ENCODE measurements around the gene GPANK1.
A peak's percentile ranks its signal among the peaks of the same experiment; 100 is the strongest.

Gene GPANK1

DNA sequence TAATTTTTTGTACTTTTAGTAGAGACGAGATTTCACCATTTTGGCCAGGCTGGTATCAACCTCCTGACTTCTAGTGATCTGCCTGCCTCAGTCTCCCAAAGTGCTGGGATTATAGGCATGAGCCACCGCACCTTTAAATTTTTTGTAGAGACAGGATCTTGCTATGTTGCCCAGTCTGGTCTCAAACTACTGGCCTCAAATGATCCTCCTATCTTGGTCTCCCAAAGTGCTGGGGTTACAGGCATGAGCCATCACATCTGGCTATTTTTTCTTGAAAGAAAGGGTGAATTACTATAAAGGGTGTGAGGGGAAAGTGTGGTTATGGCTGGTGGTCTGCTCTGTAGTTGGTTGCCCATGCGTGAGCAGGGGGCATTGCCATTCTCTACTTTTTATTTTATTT, 43.4 kb upstream of the GPANK1 start:
- TF ChIP-seq, protein P1, sequence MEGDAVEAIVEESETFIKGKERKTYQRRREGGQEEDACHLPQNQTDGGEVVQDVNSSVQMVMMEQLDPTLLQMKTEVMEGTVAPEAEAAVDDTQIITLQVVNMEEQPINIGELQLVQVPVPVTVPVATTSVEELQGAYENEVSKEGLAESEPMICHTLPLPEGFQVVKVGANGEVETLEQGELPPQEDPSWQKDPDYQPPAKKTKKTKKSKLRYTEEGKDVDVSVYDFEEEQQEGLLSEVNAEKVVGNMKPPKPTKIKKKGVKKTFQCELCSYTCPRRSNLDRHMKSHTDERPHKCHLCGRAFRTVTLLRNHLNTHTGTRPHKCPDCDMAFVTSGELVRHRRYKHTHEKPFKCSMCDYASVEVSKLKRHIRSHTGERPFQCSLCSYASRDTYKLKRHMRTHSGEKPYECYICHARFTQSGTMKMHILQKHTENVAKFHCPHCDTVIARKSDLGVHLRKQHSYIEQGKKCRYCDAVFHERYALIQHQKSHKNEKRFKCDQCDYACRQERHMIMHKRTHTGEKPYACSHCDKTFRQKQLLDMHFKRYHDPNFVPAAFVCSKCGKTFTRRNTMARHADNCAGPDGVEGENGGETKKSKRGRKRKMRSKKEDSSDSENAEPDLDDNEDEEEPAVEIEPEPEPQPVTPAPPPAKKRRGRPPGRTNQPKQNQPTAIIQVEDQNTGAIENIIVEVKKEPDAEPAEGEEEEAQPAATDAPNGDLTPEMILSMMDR (conservative IDR thresholded peaks at IDR 0.05; ENCODE audit: control insufficient read depth, insufficient read depth, low read depth, low read length), result no peak
- no peak overlapping the region for H3K4me3 ChIP-seq (ENCODE audit: control insufficient read depth, low read depth, low read length)

DNA sequence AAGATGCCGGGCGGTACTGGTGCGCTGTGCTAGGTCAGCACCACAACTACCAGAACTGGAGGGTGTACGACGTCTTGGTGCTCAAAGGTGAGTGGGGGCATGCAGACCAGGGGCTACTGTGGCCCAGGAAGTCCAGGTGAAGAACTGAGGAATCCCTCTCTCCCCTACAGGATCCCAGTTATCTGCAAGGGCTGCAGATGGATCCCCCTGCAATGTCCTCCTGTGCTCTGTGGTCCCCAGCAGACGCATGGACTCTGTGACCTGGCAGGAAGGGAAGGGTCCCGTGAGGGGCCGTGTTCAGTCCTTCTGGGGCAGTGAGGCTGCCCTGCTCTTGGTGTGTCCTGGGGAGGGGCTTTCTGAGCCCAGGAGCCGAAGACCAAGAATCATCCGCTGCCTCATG, 42.9 kb upstream of the GPANK1 start:
- no peak overlapping the region for H3K4me3 ChIP-seq (ENCODE audit: control insufficient read depth, low read depth, low read length)
- TF ChIP-seq, protein P1 (conservative IDR thresholded peaks at IDR 0.05; ENCODE audit: control insufficient read depth, insufficient read depth, low read depth, low read length), result no peak
- DNase-seq (ENCODE audit: low read depth), result no peak

More for the DNA sequence above, 43.4 kb upstream of the GPANK1 start:
- DNase-seq (ENCODE audit: low read depth), result no peak

- TF ChIP-seq, protein P1 (conservative IDR thresholded peaks at IDR 0.05; ENCODE audit: control insufficient read depth, insufficient read depth, low read depth, low read length), result no peak
- DNase-seq (ENCODE audit: low read depth), result no peak
- H3K4me3 ChIP-seq (ENCODE audit: control insufficient read depth, low read depth, low read length), result no peak within 1 kb of the TSS
These were observed 41.8 kb upstream of the GPANK1 start, which contains the start of gene LY6G6F for GRCh38 chr6:31706599-31706998. Gene LY6G6F, plus strand, starts transcription at chr6:31706866. Its CDS starts 41 bp downstream, at chr6:31706907.

DNA sequence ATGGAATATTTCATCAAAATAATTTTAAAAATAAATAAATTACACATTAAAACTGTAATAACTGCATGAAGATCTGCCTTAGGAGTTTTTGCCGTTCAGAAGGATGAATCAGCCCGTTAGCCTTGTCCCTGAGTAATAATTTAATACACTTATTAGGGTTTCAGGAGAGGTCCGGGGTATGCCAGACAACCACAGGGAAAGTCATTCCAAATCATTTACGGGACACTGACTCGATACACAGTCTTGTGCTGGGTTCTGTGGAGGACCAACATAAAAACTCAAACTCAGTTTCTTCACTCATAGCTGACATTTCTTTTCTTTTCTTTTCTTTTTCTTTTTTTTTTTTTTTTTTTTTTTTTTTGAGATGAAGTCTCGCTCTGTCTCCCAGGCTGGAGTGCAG, 41.1 kb upstream of the GPANK1 start:
- DNase-seq (ENCODE audit: low read depth), result no peak
- no peak overlapping the region for H3K4me3 ChIP-seq (ENCODE audit: control insufficient read depth, low read depth, low read length)
- TF ChIP-seq, protein P1 (conservative IDR thresholded peaks at IDR 0.05; ENCODE audit: control insufficient read depth, insufficient read depth, low read depth, low read length), result no peak

DNA sequence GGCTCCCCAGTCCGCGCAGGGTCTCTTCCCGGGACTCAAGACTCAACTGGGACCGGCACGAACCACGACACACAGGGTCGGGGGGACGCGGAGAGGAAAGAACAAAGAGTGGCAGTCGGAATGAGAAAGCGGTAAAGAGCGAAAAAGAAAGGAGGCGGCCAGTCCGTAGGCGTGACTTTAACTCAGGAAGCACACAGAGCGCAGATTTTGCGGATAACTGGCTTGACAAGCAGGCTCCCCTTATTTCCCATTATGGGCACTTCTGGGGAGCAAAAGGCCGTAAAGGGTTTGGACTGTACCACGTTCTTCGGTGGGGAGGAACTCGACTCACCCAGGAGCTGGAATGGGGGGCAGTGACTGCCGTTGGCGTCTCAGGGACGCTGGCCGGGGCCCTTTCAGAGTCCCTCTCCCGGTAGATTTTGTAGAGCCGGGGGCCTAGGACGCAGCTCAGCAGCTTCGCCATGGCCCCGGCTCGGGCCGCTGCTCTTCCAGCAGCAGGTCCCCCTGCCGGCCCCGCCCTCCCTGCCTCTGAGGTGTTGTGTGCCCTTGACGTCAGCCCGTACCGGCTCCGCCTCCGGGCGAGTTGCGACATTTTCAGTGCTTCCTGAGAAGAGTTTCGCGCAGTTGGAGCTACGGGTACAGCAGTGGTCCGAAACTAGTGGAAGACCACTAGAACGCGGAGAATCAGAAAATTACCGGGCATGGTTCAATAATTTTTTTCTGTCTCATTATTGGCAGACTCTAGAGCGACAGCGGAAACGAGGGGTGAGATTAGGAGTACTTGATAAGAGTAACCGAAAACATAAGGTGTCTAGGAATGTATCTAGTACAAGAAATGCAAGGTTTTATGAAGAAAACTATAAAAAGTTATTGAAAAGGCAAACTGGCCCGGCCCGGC, 38.3 kb upstream of the GPANK1 start, which contains the start of gene ABHD16A:
Gene ABHD16A, minus strand, starts transcription at position 506 of the 898 bp plus-strand sequence. Its CDS starts 43 bp downstream, at position 463.
- TF ChIP-seq, protein P1 (conservative IDR thresholded peaks at IDR 0.05; ENCODE audit: control insufficient read depth, insufficient read depth, low read depth, low read length), result no peak
- peak; percentile 98 for DNase-seq (ENCODE audit: low read depth)
- peak within 1 kb of the TSS; percentile 94 for H3K4me3 ChIP-seq (ENCODE audit: control insufficient read depth, low read depth, low read length)

DNA sequence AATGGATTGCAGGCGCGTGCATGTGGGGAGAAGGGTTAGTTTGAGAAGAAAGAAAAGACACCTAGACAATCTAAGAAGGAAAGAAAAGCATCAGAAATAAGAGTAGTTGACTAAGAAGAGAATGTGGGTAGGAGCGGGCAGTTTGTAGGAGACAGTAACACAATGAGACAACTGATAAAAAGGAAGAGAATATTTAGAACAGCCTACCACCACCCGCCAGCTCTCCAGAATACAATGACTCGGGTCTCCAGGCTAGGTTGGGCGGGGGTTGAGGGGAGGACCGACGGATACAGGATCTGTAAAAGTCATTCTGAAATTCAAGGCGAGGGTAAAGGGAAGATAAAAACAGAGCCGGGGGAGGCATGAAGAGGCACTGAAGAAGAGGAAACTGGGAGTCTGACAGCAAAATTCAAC, 37.6 kb upstream of the GPANK1 start:
- TF ChIP-seq, protein P1 (conservative IDR thresholded peaks at IDR 0.05; ENCODE audit: control insufficient read depth, insufficient read depth, low read depth, low read length), result no peak
- DNase-seq (ENCODE audit: low read depth), result no peak
- peak overlapping the region; percentile 94 for H3K4me3 ChIP-seq (ENCODE audit: control insufficient read depth, low read depth, low read length)
